GM23338 (cell line): ENCODE results near the gene VILL. TPM values are rescaled to one million over a fixed set of nuclear protein-coding genes. Genes with fewer than 3 reads are reported as not detected.

Experiments used
- ATAC-seq: fragments of 200-7000 bp; cut with Tn5 transposase; 3 replicates; pipeline ENCODE4 v1.9.1; 2020
- DNase-seq: peaks from one replicate; pipeline ENCODE4 v3.0.0-alpha.2; 2015; ENCODE audit warnings: low spot score
- H2AFZ ChIP-seq: fragments of 200-600 bp; sonication (generic); 2 replicates; pipeline ENCODE4 v1.8.0; 2016; ENCODE audit warnings: antibody characterized with exemption, mild to moderate bottlenecking, moderate library complexity
- H3F3A ChIP-seq: fragments of 200-600 bp; sonication (generic); replicated peaks from 2 replicates; pipeline ENCODE4 v1.8.0; 2017; ENCODE audit warnings: antibody characterized with exemption, mixed run types, low read depth
- H3K27ac ChIP-seq: fragments of 200-600 bp; sonication (generic); 2 replicates; pipeline ENCODE4 v1.6.1; 2016; ENCODE audit warnings: low read depth
- H3K27me3 ChIP-seq: fragments of 200-600 bp; sonication (generic); 2 replicates; pipeline ENCODE4 v1.8.0; 2016; ENCODE audit warnings: mild to moderate bottlenecking, mixed run types, moderate library complexity; ENCODE audit not compliant: insufficient read depth
- H3K36me3 ChIP-seq: fragments of 200-600 bp; sonication (generic); 2 replicates; pipeline ENCODE4 v1.8.0; 2016; ENCODE audit warnings: mild to moderate bottlenecking; ENCODE audit not compliant: insufficient read depth
- H3K4me1 ChIP-seq: fragments of 200-600 bp; sonication (generic); 2 replicates; pipeline ENCODE4 v1.8.0; 2016; ENCODE audit warnings: mild to moderate bottlenecking, moderate library complexity; ENCODE audit not compliant: insufficient read depth
- H3K4me2 ChIP-seq: fragments of 200-600 bp; sonication (generic); 2 replicates; pipeline ENCODE4 v1.7.1; 2017; ENCODE audit warnings: mixed run types
- H3K4me3 ChIP-seq: fragments of 200-600 bp; sonication (generic); 2 replicates; pipeline ENCODE4 v1.6.1; 2016; ENCODE audit warnings: mixed run types
- H3K79me2 ChIP-seq: fragments of 200-600 bp; sonication (generic); replicated peaks from 2 replicates; pipeline ENCODE4 v1.8.0; 2017; ENCODE audit warnings: mild to moderate bottlenecking; ENCODE audit not compliant: insufficient read depth
- H3K9me2 ChIP-seq: fragments of 200-600 bp; sonication (generic); 2 replicates; pipeline ENCODE4 v1.8.0; 2017; ENCODE audit not compliant: insufficient read depth
- H4K20me1 ChIP-seq: fragments of 200-600 bp; sonication (generic); replicated peaks from 2 replicates; pipeline ENCODE4 v1.8.0; 2017; ENCODE audit warnings: mild to moderate bottlenecking; ENCODE audit not compliant: insufficient read depth
- H3K27ac Mint-ChIP-seq: 2 replicates; pipeline ENCODE4 v1.8.0; 2020; ENCODE audit warnings: inconsistent platforms, mild to moderate bottlenecking, moderate library complexity, mixed read lengths
- H3K27me3 Mint-ChIP-seq: 3 replicates; pipeline ENCODE4 v1.8.0; 2022; ENCODE audit warnings: low read depth, mild to moderate bottlenecking, moderate library complexity, mixed read lengths, inconsistent platforms; ENCODE audit not compliant: insufficient read depth, poor library complexity
- H3K36me3 Mint-ChIP-seq: 3 replicates; pipeline ENCODE4 v1.8.0; 2021; ENCODE audit warnings: low read depth, mild to moderate bottlenecking, inconsistent platforms, moderate library complexity, mixed read lengths
- H3K4me1 Mint-ChIP-seq: 3 replicates; pipeline ENCODE4 v1.8.0; 2020; ENCODE audit warnings: mild to moderate bottlenecking, inconsistent platforms, mixed read lengths
- H3K4me3 Mint-ChIP-seq: 3 replicates; pipeline ENCODE4 v1.8.0; 2021; ENCODE audit warnings: moderate library complexity, mild to moderate bottlenecking, inconsistent platforms, mixed read lengths
- H3K9me3 Mint-ChIP-seq: 3 replicates; pipeline ENCODE4 v1.8.0; 2020; ENCODE audit warnings: moderate library complexity, mild to moderate bottlenecking, inconsistent platforms, mixed read lengths
- CREB1 ChIP-seq: fragments of 250-450 bp; sonication (Bioruptor Pico); IDR thresholded peaks from 2 replicates; pipeline ENCODE4 v1.5.0; 2020; ENCODE audit warnings: low read depth, mild to moderate bottlenecking, moderate library complexity
- EZH2 ChIP-seq: fragments of 200-600 bp; sonication (generic); IDR thresholded peaks from one replicate; pipeline ENCODE4 v1.8.0; 2017; ENCODE audit warnings: antibody characterized with exemption, mild to moderate bottlenecking, low read depth; ENCODE audit not compliant: unreplicated experiment
- JUNB ChIP-seq: IDR thresholded peaks from one replicate; pipeline ENCODE4 v1.6.1; 2016; ENCODE audit warnings: antibody characterized with exemption; ENCODE audit not compliant: unreplicated experiment
- NANOG ChIP-seq: IDR thresholded peaks from 2 replicates; pipeline ENCODE4 v1.6.1; 2016; ENCODE audit warnings: antibody characterized with exemption, borderline replicate concordance
- ZNF114 ChIP-seq: fragments of 250-450 bp; sonication (Bioruptor Pico); IDR thresholded peaks from 2 replicates; pipeline ENCODE4 v1.5.0; 2020; ENCODE audit warnings: mild to moderate bottlenecking, moderate library complexity
- polyA plus RNA-seq: library from polyadenylated mRNA; unstranded; fragments of >200 nt; fragmentation: Nextera tagmentation; extraction: Ambion mirVana; gene quantifications from 2 replicates; pipeline ENCODE4 v1.2.1, GENCODE V29; 2016
- total RNA-seq: library from RNA; depleted of rRNA; stranded (reverse); fragments of >200 nt; shearing (Covaris generic); gene quantifications from 2 replicates; pipeline ENCODE4 v1.2.3, GENCODE V29; 2014
- TF ChIP-seq, protein P1 (sequence below): IDR thresholded peaks from one replicate; pipeline ENCODE4 v1.6.1; 2018; ENCODE audit warnings: antibody characterized with exemption; ENCODE audit not compliant: unreplicated experiment
- TF ChIP-seq, protein P2 (sequence below): fragments of 250-450 bp; sonication (Bioruptor Pico); IDR thresholded peaks from 2 replicates; pipeline ENCODE4 v1.5.0; 2020; ENCODE audit warnings: mild to moderate bottlenecking, moderate library complexity

Gene VILL
- total and polyA plus RNA-seq, 2 experiments from 2014 or later, result 2.7 to 9.8 TPM

DNA sequence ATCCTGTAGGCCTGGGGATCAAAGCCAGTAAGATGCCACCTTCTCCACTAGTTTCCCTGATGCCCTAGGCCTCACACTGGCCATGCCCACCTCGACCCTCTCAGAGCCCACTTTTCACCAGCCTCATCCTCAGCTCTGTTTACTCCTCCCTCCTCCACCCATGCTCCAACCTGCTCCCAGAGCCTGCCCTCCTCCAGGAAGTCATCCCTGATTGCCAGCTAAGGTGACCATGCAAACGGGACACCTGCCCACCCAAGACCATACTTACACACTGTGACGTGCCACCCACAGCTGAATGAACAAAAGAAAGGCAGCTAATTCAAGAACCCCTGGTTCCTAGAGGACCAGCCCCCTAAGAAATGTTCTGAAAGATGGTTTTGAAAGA is 29.7 kb downstream of the VILL start:
- Histone ChIP-seq H3K9me2 (no peaks in the 10 kb centered on the region), H4K20me1 (peaks cover 3% of the 10 kb centered on the region; the same call in 1 of the 2 replicates), H2AFZ (no peak overlapping the region), H3K4me1 (no peaks in the 10 kb centered on the region), H3K27ac (no peak overlapping the region), H3K79me2 (no peaks in the 10 kb centered on the region; the same call in 1 of the 2 replicates), H3F3A (no peaks in the 10 kb centered on the region), H3K27me3 (peaks cover under 1% of the 10 kb centered on the region; the same call in 1 of the 2 replicates), H3K4me3 (no peak overlapping the region), H3K36me3 (no peaks in the 10 kb centered on the region), H3K4me2 (no peak overlapping the region)
- Mint-ChIP-seq H3K27ac (no peak overlapping the region), H3K27me3 (peaks cover 15% of the 10 kb centered on the region), H3K36me3 (peaks cover 16% of the 10 kb centered on the region), H3K4me3 (no peak overlapping the region), H3K9me3 (no peaks in the 10 kb centered on the region), H3K4me1 (peaks cover 4% of the 10 kb centered on the region)
- TF ChIP-seq, protein P1, sequence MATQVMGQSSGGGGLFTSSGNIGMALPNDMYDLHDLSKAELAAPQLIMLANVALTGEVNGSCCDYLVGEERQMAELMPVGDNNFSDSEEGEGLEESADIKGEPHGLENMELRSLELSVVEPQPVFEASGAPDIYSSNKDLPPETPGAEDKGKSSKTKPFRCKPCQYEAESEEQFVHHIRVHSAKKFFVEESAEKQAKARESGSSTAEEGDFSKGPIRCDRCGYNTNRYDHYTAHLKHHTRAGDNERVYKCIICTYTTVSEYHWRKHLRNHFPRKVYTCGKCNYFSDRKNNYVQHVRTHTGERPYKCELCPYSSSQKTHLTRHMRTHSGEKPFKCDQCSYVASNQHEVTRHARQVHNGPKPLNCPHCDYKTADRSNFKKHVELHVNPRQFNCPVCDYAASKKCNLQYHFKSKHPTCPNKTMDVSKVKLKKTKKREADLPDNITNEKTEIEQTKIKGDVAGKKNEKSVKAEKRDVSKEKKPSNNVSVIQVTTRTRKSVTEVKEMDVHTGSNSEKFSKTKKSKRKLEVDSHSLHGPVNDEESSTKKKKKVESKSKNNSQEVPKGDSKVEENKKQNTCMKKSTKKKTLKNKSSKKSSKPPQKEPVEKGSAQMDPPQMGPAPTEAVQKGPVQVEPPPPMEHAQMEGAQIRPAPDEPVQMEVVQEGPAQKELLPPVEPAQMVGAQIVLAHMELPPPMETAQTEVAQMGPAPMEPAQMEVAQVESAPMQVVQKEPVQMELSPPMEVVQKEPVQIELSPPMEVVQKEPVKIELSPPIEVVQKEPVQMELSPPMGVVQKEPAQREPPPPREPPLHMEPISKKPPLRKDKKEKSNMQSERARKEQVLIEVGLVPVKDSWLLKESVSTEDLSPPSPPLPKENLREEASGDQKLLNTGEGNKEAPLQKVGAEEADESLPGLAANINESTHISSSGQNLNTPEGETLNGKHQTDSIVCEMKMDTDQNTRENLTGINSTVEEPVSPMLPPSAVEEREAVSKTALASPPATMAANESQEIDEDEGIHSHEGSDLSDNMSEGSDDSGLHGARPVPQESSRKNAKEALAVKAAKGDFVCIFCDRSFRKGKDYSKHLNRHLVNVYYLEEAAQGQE, result no peak
- DNase-seq, result no peak
- ATAC-seq, result no peak

DNA sequence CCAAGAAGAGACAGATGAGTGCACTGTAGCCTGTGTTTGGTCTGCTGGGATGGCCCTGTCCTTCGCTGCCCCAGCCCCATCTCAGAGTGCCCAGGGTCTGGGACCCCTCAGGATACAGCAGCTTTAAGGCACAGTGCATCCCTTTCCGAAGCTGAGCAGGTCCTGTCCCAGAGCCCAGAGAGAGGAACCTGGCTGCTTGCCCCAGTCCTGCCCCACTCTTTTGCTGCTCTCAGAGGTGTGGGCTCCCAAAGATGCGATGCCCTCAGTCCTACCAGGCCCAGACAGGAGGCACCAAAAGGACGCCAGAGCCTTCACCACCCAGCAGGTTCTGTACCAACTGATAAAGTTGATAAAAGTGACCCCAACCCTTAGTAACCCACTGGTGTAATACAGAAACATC is 30.6 kb downstream of the VILL start:
- H3K4me3 Mint-ChIP-seq, result no peak overlapping the region
- TF ChIP-seq ZNF114 (no peak), NANOG (no peak), JUNB (no peak), CREB1 (CRISPR knock-in tag) (no peak), EZH2 (no peak)
- TF ChIP-seq, protein P1, result no peak
- TF ChIP-seq, protein P2, sequence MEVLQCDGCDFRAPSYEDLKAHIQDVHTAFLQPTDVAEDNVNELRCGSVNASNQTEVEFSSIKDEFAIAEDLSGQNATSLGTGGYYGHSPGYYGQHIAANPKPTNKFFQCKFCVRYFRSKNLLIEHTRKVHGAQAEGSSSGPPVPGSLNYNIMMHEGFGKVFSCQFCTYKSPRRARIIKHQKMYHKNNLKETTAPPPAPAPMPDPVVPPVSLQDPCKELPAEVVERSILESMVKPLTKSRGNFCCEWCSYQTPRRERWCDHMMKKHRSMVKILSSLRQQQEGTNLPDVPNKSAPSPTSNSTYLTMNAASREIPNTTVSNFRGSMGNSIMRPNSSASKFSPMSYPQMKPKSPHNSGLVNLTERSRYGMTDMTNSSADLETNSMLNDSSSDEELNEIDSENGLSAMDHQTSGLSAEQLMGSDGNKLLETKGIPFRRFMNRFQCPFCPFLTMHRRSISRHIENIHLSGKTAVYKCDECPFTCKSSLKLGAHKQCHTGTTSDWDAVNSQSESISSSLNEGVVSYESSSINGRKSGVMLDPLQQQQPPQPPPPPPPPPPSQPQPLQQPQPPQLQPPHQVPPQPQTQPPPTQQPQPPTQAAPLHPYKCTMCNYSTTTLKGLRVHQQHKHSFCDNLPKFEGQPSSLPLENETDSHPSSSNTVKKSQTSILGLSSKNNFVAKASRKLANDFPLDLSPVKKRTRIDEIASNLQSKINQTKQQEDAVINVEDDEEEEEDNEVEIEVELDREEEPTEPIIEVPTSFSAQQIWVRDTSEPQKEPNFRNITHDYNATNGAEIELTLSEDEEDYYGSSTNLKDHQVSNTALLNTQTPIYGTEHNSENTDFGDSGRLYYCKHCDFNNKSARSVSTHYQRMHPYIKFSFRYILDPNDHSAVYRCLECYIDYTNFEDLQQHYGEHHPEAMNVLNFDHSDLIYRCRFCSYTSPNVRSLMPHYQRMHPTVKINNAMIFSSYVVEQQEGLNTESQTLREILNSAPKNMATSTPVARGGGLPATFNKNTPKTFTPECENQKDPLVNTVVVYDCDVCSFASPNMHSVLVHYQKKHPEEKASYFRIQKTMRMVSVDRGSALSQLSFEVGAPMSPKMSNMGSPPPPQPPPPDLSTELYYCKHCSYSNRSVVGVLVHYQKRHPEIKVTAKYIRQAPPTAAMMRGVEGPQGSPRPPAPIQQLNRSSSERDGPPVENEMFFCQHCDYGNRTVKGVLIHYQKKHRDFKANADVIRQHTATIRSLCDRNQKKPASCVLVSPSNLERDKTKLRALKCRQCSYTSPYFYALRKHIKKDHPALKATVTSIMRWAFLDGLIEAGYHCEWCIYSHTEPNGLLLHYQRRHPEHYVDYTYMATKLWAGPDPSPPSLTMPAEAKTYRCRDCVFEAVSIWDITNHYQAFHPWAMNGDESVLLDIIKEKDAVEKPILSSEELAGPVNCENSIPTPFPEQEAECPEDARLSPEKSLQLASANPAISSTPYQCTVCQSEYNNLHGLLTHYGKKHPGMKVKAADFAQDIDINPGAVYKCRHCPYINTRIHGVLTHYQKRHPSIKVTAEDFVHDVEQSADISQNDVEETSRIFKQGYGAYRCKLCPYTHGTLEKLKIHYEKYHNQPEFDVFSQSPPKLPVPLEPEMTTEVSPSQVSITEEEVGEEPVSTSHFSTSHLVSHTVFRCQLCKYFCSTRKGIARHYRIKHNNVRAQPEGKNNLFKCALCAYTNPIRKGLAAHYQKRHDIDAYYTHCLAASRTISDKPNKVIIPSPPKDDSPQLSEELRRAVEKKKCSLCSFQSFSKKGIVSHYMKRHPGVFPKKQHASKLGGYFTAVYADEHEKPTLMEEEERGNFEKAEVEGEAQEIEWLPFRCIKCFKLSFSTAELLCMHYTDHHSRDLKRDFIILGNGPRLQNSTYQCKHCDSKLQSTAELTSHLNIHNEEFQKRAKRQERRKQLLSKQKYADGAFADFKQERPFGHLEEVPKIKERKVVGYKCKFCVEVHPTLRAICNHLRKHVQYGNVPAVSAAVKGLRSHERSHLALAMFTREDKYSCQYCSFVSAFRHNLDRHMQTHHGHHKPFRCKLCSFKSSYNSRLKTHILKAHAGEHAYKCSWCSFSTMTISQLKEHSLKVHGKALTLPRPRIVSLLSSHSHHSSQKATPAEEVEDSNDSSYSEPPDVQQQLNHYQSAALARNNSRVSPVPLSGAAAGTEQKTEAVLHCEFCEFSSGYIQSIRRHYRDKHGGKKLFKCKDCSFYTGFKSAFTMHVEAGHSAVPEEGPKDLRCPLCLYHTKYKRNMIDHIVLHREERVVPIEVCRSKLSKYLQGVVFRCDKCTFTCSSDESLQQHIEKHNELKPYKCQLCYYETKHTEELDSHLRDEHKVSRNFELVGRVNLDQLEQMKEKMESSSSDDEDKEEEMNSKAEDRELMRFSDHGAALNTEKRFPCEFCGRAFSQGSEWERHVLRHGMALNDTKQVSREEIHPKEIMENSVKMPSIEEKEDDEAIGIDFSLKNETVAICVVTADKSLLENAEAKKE, result no peak

More for the DNA sequence above, 30.6 kb downstream of the VILL start:
- H3F3A ChIP-seq, result no peaks in the 10 kb centered on the region
- no peaks in the 10 kb centered on the region for H3K4me1 ChIP-seq
- no peak overlapping the region for H3K4me2 ChIP-seq
- no peak overlapping the region for H3K27ac ChIP-seq
- Mint-ChIP-seq H3K36me3 (peaks cover 8% of the 10 kb centered on the region), H3K9me3 (no peaks in the 10 kb centered on the region), H3K27ac (no peak overlapping the region), H3K4me1 (peaks cover 7% of the 10 kb centered on the region), H3K27me3 (peaks cover 19% of the 10 kb centered on the region)
- H4K20me1 ChIP-seq, result peaks cover 3% of the 10 kb centered on the region; the same call in 1 of the 2 replicates
- ATAC-seq (no peak), DNase-seq (no peak)
- no peak overlapping the region for H2AFZ ChIP-seq
- H3K27me3 ChIP-seq, result peaks cover 9% of the 10 kb centered on the region; the same call in 1 of the 2 replicates
- H3K9me2 ChIP-seq, result no peaks in the 10 kb centered on the region
- no peaks in the 10 kb centered on the region; the same call in 1 of the 2 replicates for H3K79me2 ChIP-seq
- no peaks in the 10 kb centered on the region for H3K36me3 ChIP-seq
- no peak overlapping the region for H3K4me3 ChIP-seq
